ENCODE results near the gene PLA2G4F.

PLA2G4F gene

DNA sequence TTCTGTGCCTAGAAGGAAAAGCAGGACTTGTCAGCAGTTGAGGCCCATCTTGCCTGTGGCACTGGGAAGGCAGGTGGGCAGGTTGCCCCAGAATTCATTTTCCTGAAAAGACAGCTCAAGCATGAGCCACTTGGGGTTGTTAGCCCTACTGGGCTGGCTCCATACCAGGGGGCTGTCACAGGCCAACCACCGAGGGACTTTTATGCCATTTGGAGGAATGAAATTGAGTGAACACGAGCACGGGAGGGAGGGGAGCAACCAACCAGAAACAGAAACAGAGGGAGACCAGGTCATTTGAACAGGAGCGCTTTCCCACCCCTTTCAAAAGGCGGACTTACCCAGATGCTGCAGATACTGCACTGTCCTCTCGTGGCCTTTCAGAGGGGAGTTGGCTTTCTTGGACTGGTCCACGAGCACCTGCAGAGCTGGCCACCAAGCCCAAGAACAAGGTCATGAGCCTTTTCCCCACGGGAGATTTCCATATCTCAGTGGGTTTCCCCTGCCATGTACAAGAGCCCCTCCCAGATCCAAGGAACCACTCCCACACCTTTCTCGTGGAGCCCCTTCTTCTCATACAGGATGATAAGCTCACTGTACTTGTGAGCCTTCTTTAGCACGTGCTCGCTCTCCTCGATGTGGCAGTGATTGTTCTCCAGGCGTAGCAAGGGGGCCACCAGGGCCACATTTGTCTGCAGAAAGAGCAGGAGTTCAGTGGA lies 9.9 kb upstream of the PLA2G4F start:
- Histone ChIP-seq H3K9ac (ENCODE audit: low read depth in 1 of 2, low read length in 2 of 2) (no peak overlapping the region), H3K27me3 (ENCODE audit: control insufficient read depth in 1 of 2, insufficient read depth in 2 of 2, low read length in 2 of 2) (no peaks in the 10 kb centered on the region), H3K36me3 (ENCODE audit: control insufficient read depth in 1 of 2, insufficient read depth in 2 of 2, low read length in 2 of 2) (peaks cover 70 to 84% of the 10 kb centered on the region in 2 donors), H3K27ac (ENCODE audit: low read depth, low read length) (no peak overlapping the region), H3K9me3 (ENCODE audit: control insufficient read depth in 1 of 2, low read length in 2 of 2) (no peaks in the 10 kb centered on the region), H3K4me1 (ENCODE audit: control insufficient read depth in 1 of 2, insufficient read depth in 2 of 2, low read length in 2 of 2) (peaks cover 0 to 3% of the 10 kb centered on the region in 2 donors), H3K4me3 (ENCODE audit: low read depth in 1 of 2, low read length in 2 of 2) (no peak overlapping the region)

DNA sequence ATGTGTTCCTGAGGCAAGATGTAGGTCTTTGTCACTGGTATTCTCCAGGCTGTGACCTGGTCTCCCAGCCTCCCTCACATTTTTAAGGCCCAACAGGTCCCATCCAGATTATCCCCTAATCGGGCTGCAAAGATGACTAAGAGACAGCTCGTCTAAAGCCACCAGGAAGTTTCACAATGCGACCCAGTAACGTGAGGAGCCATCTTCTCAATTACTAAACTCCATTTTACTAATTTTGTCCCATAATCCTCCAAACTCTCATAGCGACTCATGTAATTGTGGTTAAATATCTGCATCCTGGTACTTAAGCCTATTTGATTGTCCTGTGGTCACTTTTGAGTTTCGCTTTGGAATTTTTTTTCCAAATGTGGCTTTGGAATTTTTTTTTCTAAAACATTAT lies 8.7 kb upstream of the PLA2G4F start:
- no peaks in the 10 kb centered on the region for H3K4me1 ChIP-seq (ENCODE audit: control insufficient read depth in 1 of 2, insufficient read depth in 2 of 2, low read length in 2 of 2)
- H3K27me3 ChIP-seq (ENCODE audit: control insufficient read depth in 1 of 2, insufficient read depth in 2 of 2, low read length in 2 of 2) = no peaks in the 10 kb centered on the region
- H3K9me3 ChIP-seq (ENCODE audit: control insufficient read depth in 1 of 2, low read length in 2 of 2) = no peaks in the 10 kb centered on the region
- no peak overlapping the region for H3K9ac ChIP-seq (ENCODE audit: low read depth in 1 of 2, low read length in 2 of 2)
- H3K4me3 ChIP-seq (ENCODE audit: low read depth in 1 of 2, low read length in 2 of 2) = no peak overlapping the region
- H3K27ac ChIP-seq (ENCODE audit: low read depth, low read length) = no peak overlapping the region
- H3K36me3 ChIP-seq (ENCODE audit: control insufficient read depth in 1 of 2, insufficient read depth in 2 of 2, low read length in 2 of 2) = peaks cover 83 to 88% of the 10 kb centered on the region in 2 donors

DNA sequence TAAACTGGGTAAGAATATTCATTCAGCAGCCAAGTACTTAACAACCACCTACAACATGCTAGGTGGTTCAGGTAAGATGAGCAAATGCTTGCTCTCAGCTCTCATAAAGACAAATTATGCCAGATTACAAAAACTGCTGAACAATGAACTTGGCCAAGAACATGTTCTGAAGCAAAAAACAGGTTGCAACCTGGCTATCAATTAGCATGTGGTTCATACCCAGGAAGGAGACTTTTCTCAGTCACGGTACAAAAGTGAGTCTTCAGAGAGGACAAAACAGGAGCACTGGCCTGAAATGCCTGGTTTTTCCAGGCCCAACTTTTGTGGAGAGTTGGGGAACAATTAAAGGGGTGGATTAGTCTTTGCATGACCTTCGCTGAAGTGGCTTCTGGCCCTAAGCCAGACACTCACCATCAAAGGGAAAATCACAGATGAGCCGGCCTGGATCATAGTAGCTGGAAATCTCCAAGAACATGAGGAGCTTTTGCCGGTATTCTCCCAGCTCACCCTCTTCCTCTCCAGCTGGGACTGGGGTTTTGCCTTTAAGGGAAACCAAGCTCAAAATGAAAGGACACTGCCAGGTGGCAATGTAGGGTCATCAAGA lies 7.6 kb upstream of the PLA2G4F start:
- Histone ChIP-seq H3K27ac (ENCODE audit: low read depth, low read length) (no peak overlapping the region), H3K9me3 (ENCODE audit: control insufficient read depth in 1 of 2, low read length in 2 of 2) (no peaks in the 10 kb centered on the region), H3K4me1 (ENCODE audit: control insufficient read depth in 1 of 2, insufficient read depth in 2 of 2, low read length in 2 of 2) (no peaks in the 10 kb centered on the region), H3K36me3 (ENCODE audit: control insufficient read depth in 1 of 2, insufficient read depth in 2 of 2, low read length in 2 of 2) (peaks cover 87 to 93% of the 10 kb centered on the region in 2 donors), H3K27me3 (ENCODE audit: control insufficient read depth in 1 of 2, insufficient read depth in 2 of 2, low read length in 2 of 2) (no peaks in the 10 kb centered on the region), H3K9ac (ENCODE audit: low read depth in 1 of 2, low read length in 2 of 2) (no peak overlapping the region), H3K4me3 (ENCODE audit: low read depth in 1 of 2, low read length in 2 of 2) (no peak overlapping the region)

DNA sequence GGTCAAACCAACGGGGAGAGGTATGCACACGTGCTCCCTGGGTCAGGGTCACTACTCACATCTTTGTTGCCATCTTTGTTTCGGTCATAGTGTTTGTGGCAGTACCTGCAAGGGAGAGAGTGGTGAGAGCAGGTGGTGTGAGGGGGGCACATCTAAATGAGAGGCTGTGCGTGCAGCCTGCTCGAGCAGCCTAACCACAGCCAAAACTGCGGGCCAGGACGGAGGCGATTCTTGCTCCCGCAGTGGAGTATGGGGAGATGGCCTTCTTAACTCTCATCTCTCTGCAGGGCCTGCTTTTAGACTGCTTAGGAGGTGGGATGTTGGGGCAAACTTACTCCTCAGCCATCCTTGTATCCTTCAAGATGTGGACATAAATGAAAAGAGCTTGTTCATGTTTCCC lies 6.9 kb upstream of the PLA2G4F start:
- Histone ChIP-seq H3K9me3 (ENCODE audit: control insufficient read depth in 1 of 2, low read length in 2 of 2) (no peaks in the 10 kb centered on the region), H3K27ac (ENCODE audit: low read depth, low read length) (no peak overlapping the region), H3K27me3 (ENCODE audit: control insufficient read depth in 1 of 2, insufficient read depth in 2 of 2, low read length in 2 of 2) (no peaks in the 10 kb centered on the region), H3K4me3 (ENCODE audit: low read depth in 1 of 2, low read length in 2 of 2) (no peak overlapping the region), H3K4me1 (ENCODE audit: control insufficient read depth in 1 of 2, insufficient read depth in 2 of 2, low read length in 2 of 2) (no peaks in the 10 kb centered on the region), H3K36me3 (ENCODE audit: control insufficient read depth in 1 of 2, insufficient read depth in 2 of 2, low read length in 2 of 2) (peaks cover 86 to 97% of the 10 kb centered on the region in 2 donors), H3K9ac (ENCODE audit: low read depth in 1 of 2, low read length in 2 of 2) (no peak overlapping the region)

DNA sequence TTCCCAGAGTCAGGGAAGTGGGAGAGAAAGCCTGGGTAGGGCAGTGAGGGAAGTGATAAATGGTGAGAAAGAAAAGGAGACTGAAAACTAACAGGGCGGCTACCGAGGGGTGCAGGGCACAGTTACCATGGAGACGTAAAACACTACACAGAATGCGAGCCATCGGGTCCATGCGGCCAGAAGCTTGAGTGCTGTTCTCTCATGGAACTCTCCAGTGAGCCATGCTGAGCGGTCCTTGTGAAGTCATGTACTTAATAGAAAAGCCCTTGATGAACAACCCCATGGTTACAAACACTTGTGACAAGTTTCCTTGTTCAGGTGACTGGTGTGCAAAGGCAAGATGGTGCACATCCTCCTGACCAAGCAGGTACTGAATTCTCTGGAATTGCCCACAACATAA lies 3.7 kb upstream of the PLA2G4F start:
- Histone ChIP-seq H3K9ac (ENCODE audit: low read depth in 1 of 2, low read length in 2 of 2) (no peak overlapping the region), H3K9me3 (ENCODE audit: control insufficient read depth in 1 of 2, low read length in 2 of 2) (no peaks in the 10 kb centered on the region), H3K4me3 (ENCODE audit: low read depth in 1 of 2, low read length in 2 of 2) (no peak overlapping the region), H3K27me3 (ENCODE audit: control insufficient read depth in 1 of 2, insufficient read depth in 2 of 2, low read length in 2 of 2) (no peaks in the 10 kb centered on the region), H3K36me3 (ENCODE audit: control insufficient read depth in 1 of 2, insufficient read depth in 2 of 2, low read length in 2 of 2) (peaks cover 57 to 65% of the 10 kb centered on the region in 2 donors), H3K4me1 (ENCODE audit: control insufficient read depth in 1 of 2, insufficient read depth in 2 of 2, low read length in 2 of 2) (peaks cover 3 to 4% of the 10 kb centered on the region in 2 donors), H3K27ac (ENCODE audit: low read depth, low read length) (no peak overlapping the region)

DNA sequence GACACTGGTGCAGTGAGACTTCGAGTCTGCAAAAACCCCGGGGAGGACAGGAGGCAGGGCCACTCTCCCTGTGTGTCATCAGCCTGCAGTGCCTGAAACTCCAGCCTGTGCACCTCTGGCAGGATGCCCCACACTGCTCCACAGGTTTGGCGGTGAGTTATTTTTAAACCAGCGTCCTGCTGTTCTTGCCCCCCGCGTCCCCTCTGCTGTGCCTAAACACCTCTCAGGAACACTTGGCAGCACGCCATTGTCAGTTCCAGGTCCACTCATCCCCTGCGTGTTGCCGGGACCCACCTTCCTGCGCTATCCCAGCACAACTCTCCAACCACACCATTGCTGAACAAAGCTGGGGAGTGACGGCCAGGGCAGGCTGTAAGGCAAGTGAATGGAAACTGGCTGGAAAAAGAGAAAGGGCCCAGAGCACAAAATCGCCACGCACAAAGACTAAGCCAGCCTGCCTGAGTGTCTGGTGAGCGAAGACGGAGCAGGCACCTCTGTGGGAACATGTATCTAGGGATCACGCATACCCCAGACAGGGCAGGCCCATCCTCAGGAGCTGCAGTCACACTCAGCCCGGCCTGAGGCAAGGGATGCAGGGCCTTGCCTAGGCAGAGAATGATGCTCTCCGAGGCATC lies 3.1 kb upstream of the PLA2G4F start:
- no peaks in the 10 kb centered on the region for H3K27me3 ChIP-seq (ENCODE audit: control insufficient read depth in 1 of 2, insufficient read depth in 2 of 2, low read length in 2 of 2)
- H3K9ac ChIP-seq (ENCODE audit: low read depth in 1 of 2, low read length in 2 of 2) = no peak overlapping the region
- H3K27ac ChIP-seq (ENCODE audit: low read depth, low read length) = no peak overlapping the region
- peaks cover 50 to 59% of the 10 kb centered on the region in 2 donors for H3K36me3 ChIP-seq (ENCODE audit: control insufficient read depth in 1 of 2, insufficient read depth in 2 of 2, low read length in 2 of 2)
- peaks cover 9 to 10% of the 10 kb centered on the region in 2 donors for H3K4me1 ChIP-seq (ENCODE audit: control insufficient read depth in 1 of 2, insufficient read depth in 2 of 2, low read length in 2 of 2)
- no peaks in the 10 kb centered on the region for H3K9me3 ChIP-seq (ENCODE audit: control insufficient read depth in 1 of 2, low read length in 2 of 2)
- no peak overlapping the region for H3K4me3 ChIP-seq (ENCODE audit: low read depth in 1 of 2, low read length in 2 of 2)

DNA sequence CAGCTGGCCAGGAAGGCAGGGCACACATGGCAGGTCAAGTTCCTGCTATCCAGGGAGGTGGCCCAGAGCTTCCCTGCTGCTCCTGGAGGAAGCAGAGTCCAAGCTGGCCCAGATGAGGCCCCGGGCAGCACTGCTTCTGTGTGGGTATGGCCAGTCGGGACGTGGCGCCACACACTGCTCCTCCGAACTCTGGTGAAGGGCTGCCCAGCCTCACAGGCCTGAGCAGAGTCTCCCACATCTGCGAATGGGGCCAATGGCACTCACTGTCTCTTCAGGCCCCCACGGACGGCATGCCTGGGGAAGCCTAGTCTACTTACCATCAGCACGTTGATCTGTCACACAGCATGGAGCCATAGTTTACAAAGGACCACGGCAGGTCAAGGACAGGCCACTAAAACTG lies 2.5 kb upstream of the PLA2G4F start:
- peaks cover 14 to 15% of the 10 kb centered on the region in 2 donors for H3K4me1 ChIP-seq (ENCODE audit: control insufficient read depth in 1 of 2, insufficient read depth in 2 of 2, low read length in 2 of 2)
- no peak overlapping the region for H3K27ac ChIP-seq (ENCODE audit: low read depth, low read length)
- peaks cover 46 to 53% of the 10 kb centered on the region in 2 donors for H3K36me3 ChIP-seq (ENCODE audit: control insufficient read depth in 1 of 2, insufficient read depth in 2 of 2, low read length in 2 of 2)
- no peaks in the 10 kb centered on the region for H3K27me3 ChIP-seq (ENCODE audit: control insufficient read depth in 1 of 2, insufficient read depth in 2 of 2, low read length in 2 of 2)
- no peaks in the 10 kb centered on the region for H3K9me3 ChIP-seq (ENCODE audit: control insufficient read depth in 1 of 2, low read length in 2 of 2)
- H3K9ac ChIP-seq (ENCODE audit: low read depth in 1 of 2, low read length in 2 of 2) = no peak overlapping the region
- no peak overlapping the region for H3K4me3 ChIP-seq (ENCODE audit: low read depth in 1 of 2, low read length in 2 of 2)

DNA sequence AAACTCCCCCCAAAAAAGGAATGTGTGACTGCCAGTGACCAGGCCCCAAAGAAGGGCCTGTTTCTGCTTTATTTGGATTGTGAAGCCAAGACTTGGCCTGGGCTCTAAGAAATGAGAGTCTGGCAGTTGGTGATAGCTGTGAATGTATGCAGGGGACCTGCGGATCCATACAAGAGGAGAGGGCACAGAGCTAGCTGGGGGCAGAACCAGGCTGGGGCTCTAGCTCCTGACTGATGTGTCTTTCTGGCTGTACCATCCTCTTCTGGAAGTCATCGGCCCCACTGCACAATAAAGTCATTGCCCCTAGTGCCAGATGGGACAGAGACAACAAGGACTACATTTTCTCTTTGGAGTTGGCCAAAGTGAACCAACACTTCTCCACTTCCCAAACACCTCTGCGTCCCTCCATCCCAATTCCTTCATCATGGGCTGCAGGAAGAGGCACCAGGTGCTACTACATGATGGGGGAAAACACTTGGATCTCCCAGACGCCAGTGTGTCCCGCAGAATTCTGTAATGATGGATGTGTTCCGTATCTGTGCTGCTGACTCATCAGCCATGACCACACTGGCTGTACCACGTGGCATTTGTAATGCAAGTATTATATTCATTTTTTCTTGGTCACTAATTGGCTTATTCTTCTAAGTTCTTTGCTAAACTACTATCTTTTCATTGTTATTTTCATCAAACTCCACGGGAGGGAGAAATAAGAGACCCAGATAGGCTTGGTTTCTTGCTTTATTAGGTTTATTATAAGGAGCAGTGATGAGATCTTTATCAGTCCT lies 1.7 kb upstream of the PLA2G4F start:
- H3K36me3 ChIP-seq (ENCODE audit: control insufficient read depth in 1 of 2, insufficient read depth in 2 of 2, low read length in 2 of 2) = peaks cover 38 to 46% of the 10 kb centered on the region in 2 donors
- H3K27ac ChIP-seq (ENCODE audit: low read depth, low read length) = no peak overlapping the region
- H3K4me1 ChIP-seq (ENCODE audit: control insufficient read depth in 1 of 2, insufficient read depth in 2 of 2, low read length in 2 of 2) = peaks cover 14 to 16% of the 10 kb centered on the region in 2 donors
- H3K9ac ChIP-seq (ENCODE audit: low read depth in 1 of 2, low read length in 2 of 2) = no peak overlapping the region
- no peaks in the 10 kb centered on the region for H3K9me3 ChIP-seq (ENCODE audit: control insufficient read depth in 1 of 2, low read length in 2 of 2)
- no peaks in the 10 kb centered on the region for H3K27me3 ChIP-seq (ENCODE audit: control insufficient read depth in 1 of 2, insufficient read depth in 2 of 2, low read length in 2 of 2)
- H3K4me3 ChIP-seq (ENCODE audit: low read depth in 1 of 2, low read length in 2 of 2) = no peak overlapping the region

DNA sequence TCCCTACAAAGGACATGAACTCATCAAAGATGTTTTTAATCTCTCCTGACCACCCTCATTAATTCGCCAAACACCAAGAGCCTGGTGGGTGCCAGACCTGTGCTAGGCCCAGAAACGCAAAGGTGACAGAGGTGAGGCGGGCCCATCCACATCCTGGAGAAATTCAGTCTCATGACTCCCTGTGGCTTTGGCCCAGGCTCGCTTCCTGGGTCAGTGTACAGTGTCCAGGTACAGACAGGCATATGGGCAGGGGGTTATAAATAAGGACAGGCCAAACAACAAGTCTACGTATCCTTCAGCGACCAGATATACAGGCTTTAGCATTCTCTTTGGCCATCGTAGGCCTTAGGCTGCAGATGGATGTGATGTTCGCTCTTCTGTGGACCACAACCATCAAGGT lies 945 bp upstream of the PLA2G4F start:
- no peak overlapping the region for H3K4me3 ChIP-seq (ENCODE audit: low read depth in 1 of 2, low read length in 2 of 2)
- no peak overlapping the region for H3K27ac ChIP-seq (ENCODE audit: low read depth, low read length)
- no peaks in the 10 kb centered on the region for H3K27me3 ChIP-seq (ENCODE audit: control insufficient read depth in 1 of 2, insufficient read depth in 2 of 2, low read length in 2 of 2)
- H3K9me3 ChIP-seq (ENCODE audit: control insufficient read depth in 1 of 2, low read length in 2 of 2) = no peaks in the 10 kb centered on the region
- peaks cover 14 to 16% of the 10 kb centered on the region in 2 donors for H3K4me1 ChIP-seq (ENCODE audit: control insufficient read depth in 1 of 2, insufficient read depth in 2 of 2, low read length in 2 of 2)
- H3K9ac ChIP-seq (ENCODE audit: low read depth in 1 of 2, low read length in 2 of 2) = no peak overlapping the region
- peaks cover 31 to 38% of the 10 kb centered on the region in 2 donors for H3K36me3 ChIP-seq (ENCODE audit: control insufficient read depth in 1 of 2, insufficient read depth in 2 of 2, low read length in 2 of 2)

Data from duodenal mucosa (tissue), 2 donors.